Measurements from ENCODE around the gene FAN1.

The FAN1 gene

DNA sequence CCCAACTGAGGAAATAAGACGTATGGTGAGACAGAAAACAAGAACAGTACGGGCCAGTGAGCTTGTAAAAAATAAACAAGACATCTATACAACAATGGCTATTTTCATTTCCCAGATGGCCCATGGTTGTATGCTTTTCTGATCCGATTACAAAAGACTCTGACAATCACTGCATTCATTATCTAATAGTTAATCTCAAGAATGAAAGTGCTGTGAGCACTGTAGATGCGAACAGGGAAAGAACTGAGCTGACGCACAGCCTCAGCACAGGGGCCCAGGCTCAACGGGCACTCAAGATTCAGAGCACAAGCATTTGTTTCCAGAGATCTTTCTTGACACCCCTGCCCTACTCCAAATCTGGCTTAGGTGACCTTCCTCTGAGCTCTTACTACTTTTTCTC is 80.8 kb downstream of the FAN1 start:
- no peak for DNase-seq (ENCODE audit: low read depth)

DNA sequence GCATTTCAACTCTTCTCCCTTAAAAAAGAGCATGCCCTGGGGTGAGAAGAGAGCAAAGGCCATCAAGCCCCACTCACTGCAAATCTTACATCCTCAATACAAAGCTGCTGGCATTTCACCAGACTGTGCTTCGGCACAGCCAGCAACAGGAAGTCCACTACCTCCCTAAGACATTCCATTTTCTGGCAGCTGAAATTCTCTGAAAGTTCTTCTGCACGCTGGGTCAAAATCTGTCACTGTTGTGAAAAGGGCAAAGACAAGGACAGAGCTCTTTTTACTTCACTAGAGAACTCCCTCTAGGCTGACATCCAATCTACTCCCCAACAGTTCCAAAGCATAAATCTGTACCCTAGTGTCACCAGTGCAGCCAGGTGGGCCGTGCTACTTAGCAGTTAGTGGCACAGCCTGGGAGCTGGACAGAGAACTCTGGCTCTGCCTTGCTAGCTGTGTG is 81.4 kb downstream of the FAN1 start:
- TF ChIP-seq, protein P1, sequence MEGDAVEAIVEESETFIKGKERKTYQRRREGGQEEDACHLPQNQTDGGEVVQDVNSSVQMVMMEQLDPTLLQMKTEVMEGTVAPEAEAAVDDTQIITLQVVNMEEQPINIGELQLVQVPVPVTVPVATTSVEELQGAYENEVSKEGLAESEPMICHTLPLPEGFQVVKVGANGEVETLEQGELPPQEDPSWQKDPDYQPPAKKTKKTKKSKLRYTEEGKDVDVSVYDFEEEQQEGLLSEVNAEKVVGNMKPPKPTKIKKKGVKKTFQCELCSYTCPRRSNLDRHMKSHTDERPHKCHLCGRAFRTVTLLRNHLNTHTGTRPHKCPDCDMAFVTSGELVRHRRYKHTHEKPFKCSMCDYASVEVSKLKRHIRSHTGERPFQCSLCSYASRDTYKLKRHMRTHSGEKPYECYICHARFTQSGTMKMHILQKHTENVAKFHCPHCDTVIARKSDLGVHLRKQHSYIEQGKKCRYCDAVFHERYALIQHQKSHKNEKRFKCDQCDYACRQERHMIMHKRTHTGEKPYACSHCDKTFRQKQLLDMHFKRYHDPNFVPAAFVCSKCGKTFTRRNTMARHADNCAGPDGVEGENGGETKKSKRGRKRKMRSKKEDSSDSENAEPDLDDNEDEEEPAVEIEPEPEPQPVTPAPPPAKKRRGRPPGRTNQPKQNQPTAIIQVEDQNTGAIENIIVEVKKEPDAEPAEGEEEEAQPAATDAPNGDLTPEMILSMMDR (IDR thresholded peaks at IDR 0.05; ENCODE audit: insufficient read depth, low read depth, low read length, missing control alignments) = no peak
- no peak for DNase-seq (ENCODE audit: low read depth)
- no peak overlapping the region for H3K4me3 ChIP-seq (ENCODE audit: low read depth, low read length)

More for the DNA sequence above, 80.8 kb downstream of the FAN1 start:
- H3K4me3 ChIP-seq (ENCODE audit: low read depth, low read length) = no peak overlapping the region
- TF ChIP-seq, protein P1 (IDR thresholded peaks at IDR 0.05; ENCODE audit: insufficient read depth, low read depth, low read length, missing control alignments) = no peak

DNA sequence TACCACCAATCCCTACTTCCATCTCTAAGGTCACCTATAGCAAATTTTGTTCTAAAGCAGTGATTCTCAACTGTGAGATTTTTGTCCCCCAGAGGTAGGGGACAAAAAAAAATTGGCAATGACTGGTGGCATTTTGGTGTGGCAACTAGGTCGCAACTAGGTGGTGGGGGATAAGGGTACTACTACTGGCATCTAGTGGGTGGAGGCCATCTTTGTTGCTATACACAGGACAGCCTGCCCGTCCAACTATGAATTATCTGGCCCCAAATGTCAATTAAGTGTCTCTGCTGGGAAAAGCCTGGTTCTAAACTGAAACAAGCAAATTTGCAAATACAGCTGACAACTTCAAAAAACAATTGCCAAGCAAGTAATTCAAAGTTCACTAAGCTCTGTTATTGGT is 86.3 kb downstream of the FAN1 start:
- DNase-seq (ENCODE audit: low read depth) = peak; percentile 36
- TF ChIP-seq, protein P1 (IDR thresholded peaks at IDR 0.05; ENCODE audit: insufficient read depth, low read depth, low read length, missing control alignments) = peak; percentile 4
- peak overlapping the region; percentile 97 for H3K4me3 ChIP-seq (ENCODE audit: low read depth, low read length)

DNA sequence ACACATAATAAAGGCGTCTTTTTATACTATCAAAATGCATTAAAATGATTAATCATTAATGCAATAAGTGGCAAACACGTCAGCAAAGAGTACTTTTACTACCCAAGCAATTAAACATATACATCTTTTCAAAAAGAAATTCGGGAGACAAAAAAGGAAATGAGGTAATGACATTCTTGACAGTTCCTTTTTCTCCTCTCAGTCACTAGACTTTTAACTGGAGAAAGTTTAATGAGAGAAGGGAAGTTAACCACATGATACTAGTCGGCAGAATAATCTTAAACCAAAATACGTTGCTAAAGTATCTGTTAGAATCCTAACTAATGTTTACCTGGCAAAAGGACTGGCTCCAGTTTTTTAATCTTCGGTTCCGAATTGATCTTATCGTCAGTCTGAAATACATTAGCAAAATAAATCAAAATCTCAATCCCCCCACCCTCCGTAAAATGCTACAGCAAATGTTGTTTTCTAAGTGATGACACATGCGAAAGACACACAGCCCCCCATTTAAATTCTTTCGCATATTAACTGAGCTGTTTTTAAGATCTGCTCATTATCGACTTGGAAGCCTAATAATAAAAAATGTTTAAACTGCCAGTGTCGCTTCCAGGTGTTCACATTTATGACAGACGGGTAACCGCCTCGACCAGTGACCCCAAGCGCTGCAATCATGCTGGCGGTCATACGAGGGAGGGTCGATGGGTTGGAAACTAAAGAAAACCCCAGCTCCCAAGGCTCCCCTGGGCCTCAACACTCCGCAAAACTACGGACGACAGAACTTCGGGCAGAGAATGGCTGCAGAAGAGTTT is 86.9 kb downstream of the FAN1 start:
- TF ChIP-seq, protein P1 (IDR thresholded peaks at IDR 0.05; ENCODE audit: insufficient read depth, low read depth, low read length, missing control alignments) = no peak
- DNase-seq (ENCODE audit: low read depth) = no peak
- H3K4me3 ChIP-seq (ENCODE audit: low read depth, low read length) = peak overlapping the region; percentile 97

DNA sequence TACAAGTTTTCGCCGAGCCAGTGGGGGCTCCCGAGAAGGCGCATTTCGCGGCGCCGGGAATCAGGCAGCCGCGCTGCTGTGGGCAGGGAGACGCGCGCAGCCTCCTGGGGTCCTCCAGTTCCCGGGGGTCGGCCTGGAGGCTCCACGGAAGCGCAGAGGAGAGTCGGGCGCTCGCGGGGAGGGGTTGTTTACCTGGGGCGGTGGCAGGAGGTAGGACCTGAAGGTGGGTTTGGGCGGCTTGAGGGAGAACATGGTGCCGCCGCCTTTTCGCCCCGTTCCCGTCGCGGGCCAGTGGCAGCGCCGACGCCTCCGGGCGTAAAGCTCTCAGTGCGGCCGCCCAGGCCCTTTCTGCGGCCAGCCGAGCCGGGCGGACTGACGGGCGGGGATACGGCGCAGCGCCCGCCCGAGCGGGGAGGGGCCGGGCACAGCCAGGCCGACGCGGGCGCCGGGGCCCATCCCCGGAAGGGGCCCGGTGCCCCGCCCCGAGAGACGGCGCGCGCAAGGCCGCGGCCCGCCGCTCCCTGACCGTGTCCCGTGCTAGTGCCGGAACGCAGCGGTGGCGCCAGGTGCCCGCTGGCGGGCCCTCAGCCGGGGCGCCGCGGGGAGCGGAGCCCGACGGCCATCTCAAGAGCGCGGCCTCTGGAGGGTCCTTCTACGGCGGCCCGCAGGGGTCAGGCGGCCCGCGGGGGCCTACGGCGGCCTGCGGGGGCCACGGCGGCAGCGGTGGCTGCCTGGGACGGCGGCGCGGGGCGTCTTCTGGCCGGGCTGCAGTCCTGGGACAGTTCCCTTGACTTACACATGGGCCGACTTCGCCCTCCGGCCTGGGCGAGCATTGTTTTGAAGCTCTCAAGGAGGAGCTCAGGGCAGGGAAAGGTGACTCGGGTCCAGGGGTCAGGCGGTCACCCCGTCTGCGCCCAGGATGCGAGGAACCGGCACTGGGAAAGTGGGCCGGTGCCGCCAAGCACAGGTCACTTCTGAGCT is 87.8 kb downstream of the FAN1 start, which contains the start of gene MTMR10:
TSS of gene MTMR10 (minus strand) at position 374 of the 981 bp plus-strand sequence. CDS start at position 252, 122 bp downstream.
- peak; percentile 91 for DNase-seq (ENCODE audit: low read depth)
- H3K4me3 ChIP-seq (ENCODE audit: low read depth, low read length) = peak within 1 kb of the TSS; percentile 97
- TF ChIP-seq, protein P1 (IDR thresholded peaks at IDR 0.05; ENCODE audit: insufficient read depth, low read depth, low read length, missing control alignments) = no peak

DNA sequence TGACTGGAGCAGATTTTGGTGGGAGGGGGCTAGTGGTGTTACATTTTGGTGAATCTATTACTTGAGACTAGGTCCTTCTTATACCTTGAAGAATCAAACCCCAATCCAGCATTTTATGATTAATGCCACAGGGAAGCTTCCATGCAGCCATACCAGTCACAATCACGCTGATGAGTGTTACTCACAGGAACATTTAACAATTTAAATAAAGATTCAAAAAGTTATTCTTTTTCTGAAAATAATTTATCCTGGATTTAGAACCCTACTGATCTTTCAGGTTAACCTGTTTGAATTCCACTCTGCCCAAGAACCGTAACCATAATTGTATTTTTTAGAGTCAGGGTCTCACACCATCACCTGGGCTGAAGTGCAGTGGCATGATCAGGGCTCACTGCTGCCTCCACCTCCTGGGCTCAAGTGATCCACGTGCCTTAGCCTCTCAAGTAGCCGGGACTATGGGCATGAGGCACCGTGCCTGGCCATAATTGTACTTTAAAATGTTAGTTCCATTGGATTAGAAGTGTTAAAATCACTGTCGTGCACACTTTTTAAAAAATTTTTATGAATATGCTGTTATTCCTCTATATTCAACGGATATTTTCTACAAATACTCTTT is 88.6 kb downstream of the FAN1 start:
- peak overlapping the region; percentile 97 for H3K4me3 ChIP-seq (ENCODE audit: low read depth, low read length)
- no peak for DNase-seq (ENCODE audit: low read depth)
- TF ChIP-seq, protein P1 (IDR thresholded peaks at IDR 0.05; ENCODE audit: insufficient read depth, low read depth, low read length, missing control alignments) = no peak

All from GM12865 (cell line).